ENCODE results near the gene GDPGP1.
A peak's percentile ranks its signal among the peaks of the same experiment; 100 is the strongest.
"Not testable (repeated sequence)": the region's sequence is repeated elsewhere in the genome, so short reads cannot be mapped to it uniquely, and the experiment has no call there.

The GDPGP1 gene

GRCh38 chr15:90234096-90234988 is at the start of gene GDPGP1:
Gene GDPGP1, plus strand, starts transcription at chr15:90234209. Its CDS starts 6,700 bp downstream, at chr15:90240909.
- DNase-seq (ENCODE audit: low read depth, low spot score) = peak; percentile 85

DNA sequence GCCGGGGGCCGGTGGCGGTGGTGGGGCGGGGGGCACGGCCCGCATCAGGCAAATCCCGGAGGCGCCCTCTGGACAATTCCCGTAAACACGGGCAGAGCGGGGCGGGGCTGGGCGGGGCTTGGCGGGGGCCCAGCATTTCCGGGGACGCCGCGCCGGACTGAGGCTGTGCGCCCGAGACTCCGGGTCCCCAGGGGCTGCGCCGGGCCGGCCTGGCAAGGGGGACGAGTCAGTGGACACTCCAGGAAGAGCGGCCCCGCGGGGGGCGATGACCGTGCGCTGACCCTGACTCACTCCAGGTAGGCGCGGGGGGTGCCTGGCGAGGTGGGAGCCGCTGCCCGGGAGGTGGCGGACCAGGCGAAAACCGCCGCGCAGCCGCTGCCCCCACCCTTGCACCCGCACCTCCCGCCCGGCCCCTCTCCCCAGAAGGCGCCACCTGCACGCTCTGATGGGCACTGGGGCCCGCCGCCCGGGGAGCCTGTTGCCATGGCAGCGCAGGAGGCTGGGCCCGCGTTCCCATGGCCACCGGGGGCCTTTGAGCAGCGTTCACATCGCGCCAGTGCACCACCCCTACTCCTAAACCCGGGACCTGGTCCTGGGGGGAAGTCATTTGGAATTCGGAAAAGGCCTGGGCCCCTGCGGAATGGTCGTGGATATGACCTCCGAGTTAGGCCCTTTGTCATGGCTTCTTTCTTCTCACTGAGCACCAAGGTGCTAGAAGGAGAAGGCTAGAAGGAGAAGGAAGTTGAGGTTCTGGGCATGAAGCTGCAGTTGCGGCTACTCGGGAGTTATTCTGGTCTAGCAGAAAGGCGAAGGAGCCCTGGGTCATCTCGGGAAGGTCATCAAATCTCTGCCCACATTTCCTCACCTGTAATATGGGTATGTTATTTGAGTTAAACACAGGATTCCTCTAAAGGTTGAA is 49.0 kb upstream of the GDPGP1 start:
- no peak for DNase-seq (ENCODE audit: low read depth, low spot score)

- no peak for DNase-seq (ENCODE audit: low read depth, low spot score)
Observed at GRCh38 chr15:90187257-90187868, 46.6 kb upstream of the GDPGP1 start.

- DNase-seq (ENCODE audit: low read depth, low spot score) = not testable (repeated sequence)
Observed at GRCh38 chr15:90188065-90188464, 45.9 kb upstream of the GDPGP1 start.

- no peak for DNase-seq (ENCODE audit: low read depth, low spot score)
Observed at GRCh38 chr15:90188914-90189748, 44.9 kb upstream of the GDPGP1 start.

DNA sequence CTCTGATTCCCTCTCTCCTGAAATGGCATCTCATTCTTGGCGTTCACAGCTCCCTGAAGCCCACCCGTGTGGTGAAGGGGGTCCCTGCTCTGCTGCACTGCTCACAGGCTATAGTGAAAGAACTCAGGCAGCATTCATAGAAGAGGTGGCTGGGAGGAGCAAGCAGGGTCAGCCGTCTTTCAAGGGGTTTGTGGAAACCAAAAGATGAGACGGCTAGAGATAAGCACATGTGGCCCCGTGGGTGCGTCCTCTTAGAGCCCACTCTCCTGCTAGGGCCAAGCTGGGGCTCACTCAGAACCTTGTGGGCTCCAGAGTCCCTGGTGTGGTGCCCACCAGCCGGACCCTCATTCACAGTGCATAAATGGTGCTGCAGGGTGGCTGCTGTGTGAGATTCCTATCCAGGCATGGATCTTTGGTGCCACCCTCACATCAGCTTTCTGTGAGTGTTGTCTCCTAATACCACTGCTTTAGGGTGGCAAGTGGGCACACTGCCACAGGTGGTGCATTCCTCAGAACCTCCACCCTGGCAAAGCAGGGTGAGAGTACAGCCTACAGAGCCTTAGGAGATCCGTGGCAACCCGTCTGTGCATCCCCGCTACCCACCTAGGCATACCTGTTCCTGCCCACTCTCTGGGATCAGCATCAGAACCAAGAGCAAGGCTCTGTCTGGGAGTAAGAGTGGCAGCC is 44.1 kb upstream of the GDPGP1 start:
- no peak for DNase-seq (ENCODE audit: low read depth, low spot score)

DNA sequence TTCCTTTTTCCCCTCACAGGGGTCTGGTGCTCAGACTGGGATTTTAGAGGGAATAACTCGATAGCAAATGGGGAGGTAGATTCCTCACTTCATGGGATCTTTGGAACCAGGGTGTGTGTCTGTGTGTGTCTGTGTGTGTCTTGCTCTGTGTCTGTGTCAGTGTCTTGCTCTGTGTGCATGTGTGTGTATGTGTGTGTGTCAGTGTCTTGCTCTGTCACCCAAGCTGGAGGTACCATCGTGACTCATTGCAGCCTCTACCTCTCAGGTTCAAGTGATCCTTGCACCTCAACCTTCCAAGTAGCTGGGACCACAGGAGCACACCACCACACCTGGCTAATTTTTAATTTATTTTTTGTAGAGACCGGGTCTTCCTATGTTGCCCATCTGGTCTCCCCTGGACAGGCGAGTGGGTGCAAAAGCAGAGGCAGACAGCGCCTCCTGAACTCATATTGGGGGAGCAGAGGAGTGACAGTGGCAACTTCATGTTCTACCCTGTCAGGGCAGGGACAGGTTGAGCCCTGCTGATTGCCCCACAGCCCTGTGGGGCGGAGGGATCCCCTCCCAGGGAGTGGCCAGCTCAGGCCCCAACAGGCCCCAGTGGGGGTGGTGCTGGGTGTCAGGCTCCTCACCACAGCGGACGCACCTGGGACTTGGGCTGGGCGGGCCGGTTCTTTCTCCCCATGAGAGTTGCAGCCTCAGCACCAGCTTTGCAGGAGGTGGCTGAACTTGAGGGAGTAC is 43.2 kb upstream of the GDPGP1 start:
- no peak for DNase-seq (ENCODE audit: low read depth, low spot score)

GRCh38 chr15:90191344-90191687 is 42.7 kb upstream of the GDPGP1 start:
- no peak for DNase-seq (ENCODE audit: low read depth, low spot score)

DNA sequence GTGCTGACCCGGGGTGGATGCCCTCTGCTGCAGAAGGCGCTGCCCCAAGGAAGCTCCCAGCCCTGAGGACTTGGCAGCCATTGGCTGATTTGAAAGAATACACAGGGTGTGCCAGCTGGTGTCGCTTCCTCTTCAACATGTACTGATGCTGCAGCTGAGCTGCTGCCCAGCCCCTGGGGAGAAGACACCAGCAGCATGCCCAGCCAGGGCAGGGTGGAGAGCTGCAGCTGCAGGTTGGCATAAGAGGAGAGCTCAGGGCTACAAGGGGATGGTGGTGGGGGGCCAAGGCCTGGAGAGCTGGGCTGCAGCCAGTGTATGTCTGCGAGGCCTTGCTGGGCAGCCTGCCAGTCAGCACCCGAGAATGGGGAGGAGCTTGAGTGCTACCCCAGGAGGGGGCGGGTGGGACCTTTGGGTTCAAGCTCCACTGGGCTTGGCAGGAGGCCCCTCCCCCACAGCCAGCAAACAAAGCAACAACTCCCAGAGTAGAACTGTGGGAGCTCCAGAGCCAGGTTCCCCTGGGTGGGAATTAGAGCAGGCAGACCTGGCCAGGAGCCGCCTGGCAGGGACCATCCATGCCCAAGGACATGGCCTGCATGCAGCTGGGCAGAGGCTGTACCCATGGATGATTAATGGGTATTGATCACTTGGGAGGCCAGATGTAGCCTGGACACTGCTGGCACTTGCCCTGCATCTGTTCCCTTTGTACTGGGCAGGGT is 42.1 kb upstream of the GDPGP1 start:
- no peak for DNase-seq (ENCODE audit: low read depth, low spot score)

GRCh38 chr15:90192961-90193786 is 40.8 kb upstream of the GDPGP1 start:
- no peak for DNase-seq (ENCODE audit: low read depth, low spot score)

DNA sequence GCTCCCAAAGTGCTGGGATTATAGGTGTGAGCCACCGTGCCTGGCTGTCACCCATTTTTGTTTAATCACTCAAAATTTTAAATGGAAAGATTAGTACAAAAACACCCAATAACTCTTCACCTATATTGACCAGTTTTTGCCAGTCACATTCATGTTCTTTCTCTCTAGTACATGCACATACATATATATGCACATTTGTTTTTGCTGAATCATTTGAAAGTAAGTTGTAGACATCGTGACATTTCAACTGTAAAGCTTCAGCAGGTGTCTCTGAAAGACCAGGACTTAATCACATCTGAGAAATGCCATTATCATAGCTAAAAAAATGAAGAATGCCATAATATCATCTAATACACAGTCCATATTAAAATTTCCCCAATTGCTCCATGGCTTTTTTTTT is 39.4 kb upstream of the GDPGP1 start:
- DNase-seq (ENCODE audit: low read depth, low spot score) = no peak

- no peak for DNase-seq (ENCODE audit: low read depth, low spot score)
Observed at GRCh38 chr15:90200534-90201129, 33.4 kb upstream of the GDPGP1 start.

- no peak for DNase-seq (ENCODE audit: low read depth, low spot score)
Observed at GRCh38 chr15:90201130-90201943, 32.7 kb upstream of the GDPGP1 start, which contains the start of gene SEMA4B. Gene SEMA4B, plus strand, starts transcription at chr15:90201330. Its CDS starts 249 bp downstream, at chr15:90201579.

DNA sequence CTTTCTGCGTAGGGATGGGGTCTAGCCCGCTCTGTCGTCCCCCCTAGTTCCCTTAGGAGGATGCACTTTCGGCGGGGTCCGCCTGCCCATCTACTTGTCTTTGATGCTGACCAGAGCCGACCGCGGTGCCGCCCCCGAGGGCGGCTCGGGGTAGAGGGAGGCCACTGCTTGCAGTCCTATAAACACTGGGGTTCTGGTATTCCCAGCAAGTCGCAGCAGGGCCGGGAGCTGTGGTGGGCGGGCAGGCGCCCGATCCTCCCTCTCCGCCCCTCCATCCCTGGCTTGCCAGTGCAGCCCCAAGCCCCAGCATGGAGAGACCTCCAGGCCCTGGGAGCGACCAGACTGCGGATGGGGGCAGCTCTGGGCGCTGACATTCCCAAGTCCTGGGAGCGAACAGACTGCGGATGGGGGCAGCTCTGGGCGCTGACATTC is 32.0 kb upstream of the GDPGP1 start:
- DNase-seq (ENCODE audit: low read depth, low spot score) = no peak

DNA sequence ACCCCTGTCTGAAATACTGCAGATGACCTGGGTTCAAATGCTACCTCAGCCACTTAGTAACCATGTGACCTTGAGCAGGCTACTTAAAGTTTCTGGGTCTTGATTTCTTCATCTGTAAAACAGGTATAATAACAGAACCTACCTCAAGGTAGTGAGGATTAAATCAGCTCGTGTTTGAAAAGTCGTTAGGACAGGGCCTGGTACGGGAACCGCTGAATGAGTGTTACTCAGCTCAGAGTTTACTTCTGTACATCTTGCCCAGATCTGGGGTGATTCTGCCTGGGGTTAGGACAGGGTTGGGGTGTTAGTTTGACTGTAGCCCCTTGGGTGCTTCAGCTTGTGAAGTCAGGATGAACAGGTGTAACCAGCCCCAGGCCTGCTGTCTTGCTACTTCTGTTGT is 31.1 kb upstream of the GDPGP1 start:
- no peak for DNase-seq (ENCODE audit: low read depth, low spot score)

GRCh38 chr15:90203473-90203872 is 30.5 kb upstream of the GDPGP1 start:
- DNase-seq (ENCODE audit: low read depth, low spot score) = no peak

GRCh38 chr15:90203922-90204321 is 30.1 kb upstream of the GDPGP1 start:
- peak; percentile 49 for DNase-seq (ENCODE audit: low read depth, low spot score)
